ENCODE measurements around the gene EOLA1.
A peak's percentile ranks its signal among the peaks of the same experiment; 100 is the strongest.
"Not testable (repeated sequence)": the region's sequence is repeated elsewhere in the genome, so short reads cannot be mapped to it uniquely, and the experiment has no call there.

The EOLA1 gene

DNA sequence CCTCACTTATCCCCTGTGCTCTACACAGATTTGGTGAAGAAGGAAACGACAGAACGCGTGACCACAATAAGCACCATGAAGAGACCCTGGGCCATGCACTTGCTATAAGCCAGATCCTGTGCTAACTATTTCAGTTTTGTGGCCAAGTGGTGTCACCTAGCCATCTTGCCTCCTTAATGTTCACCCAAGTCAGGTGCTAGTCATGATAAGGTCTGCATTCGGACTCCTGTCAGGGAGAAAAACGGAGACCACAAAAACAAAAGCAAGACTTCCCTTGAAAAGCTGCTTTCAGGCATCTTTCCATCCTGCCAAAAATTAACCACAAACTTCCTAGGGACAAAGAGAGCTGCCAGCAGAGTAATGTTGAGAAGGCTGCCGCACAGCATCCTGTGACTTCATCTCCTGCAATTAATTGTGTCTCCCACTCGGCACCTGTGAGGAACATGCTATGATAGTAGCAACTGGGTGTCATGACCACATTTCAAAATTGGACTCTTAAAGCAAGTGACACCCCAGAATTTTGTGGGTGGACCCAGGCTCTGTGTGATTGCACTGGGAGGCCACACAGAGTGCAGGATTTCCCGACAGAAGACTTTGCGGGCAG lies 26.9 kb upstream of the EOLA1 start:
- peak; percentile 21 for DNase-seq (ENCODE audit: low spot score)

DNA sequence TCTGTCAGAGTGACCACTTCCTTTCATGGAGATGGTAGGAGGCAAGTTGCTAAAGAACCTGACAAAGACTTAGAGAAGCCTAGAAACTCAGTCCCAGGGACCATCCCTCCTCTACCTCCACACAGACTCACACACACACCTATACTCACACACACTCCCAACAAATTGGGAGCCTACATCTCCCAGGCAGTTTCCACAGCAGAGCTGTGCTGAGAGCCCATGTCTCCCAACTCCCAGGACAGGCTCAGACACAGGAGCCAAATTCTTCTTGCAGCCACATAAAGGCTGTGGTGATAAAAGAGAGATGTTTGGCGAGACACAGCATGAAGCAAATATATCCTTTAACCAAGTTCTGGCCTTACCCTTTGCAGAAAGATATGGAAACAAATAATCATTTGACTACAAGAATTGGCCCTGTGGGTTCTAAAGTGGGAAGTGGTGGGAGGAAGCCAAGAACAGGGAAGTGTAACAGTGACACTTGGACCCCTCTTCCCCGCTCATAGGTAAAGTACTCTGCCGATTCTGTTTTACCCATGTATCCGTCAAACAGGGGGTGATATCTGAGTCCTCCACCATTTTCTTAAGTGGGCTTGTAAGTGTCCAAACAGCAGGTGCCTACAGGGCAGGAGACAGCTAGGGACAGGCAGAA lies 24.7 kb upstream of the EOLA1 start:
- no peak for DNase-seq (ENCODE audit: low spot score)

DNA sequence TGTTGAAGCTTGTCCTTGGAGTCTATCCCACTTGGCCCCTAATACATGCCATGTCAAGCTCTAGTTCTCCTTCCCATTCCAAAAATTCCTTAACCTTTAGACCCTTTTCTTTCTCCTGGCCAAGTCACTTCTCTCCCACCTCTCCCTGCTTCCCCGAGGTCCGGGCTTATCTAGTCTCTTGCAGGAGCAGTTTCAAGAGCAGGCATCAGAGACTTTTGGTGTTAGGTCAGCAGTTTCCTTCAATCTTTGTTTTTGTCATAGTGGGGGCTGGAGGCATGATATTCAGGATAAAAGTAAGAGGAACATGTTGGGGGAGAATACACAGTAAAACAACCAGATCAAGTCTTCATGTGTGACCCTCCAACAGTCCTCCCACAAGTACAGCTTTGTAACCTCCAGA lies 24.2 kb upstream of the EOLA1 start:
- no peak for DNase-seq (ENCODE audit: low spot score)

DNA sequence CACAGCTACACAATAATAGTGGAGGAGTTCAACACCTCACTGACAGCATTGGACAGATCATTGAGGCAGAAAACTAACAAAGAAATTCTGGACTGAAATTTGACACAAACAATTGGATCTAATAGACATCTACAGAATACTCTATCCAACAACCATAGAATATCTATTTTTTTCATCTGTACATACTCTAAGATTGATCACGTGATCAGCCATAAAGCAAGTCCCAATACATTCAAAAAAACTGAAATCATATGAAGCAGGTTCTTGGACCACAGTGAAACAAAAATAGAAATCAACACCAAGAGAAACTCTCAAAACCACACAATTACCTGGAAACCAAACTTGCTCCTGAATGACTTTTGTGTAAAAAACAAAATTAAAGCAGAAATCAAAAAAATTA lies 23.5 kb upstream of the EOLA1 start:
- DNase-seq (ENCODE audit: low spot score) = no peak

DNA sequence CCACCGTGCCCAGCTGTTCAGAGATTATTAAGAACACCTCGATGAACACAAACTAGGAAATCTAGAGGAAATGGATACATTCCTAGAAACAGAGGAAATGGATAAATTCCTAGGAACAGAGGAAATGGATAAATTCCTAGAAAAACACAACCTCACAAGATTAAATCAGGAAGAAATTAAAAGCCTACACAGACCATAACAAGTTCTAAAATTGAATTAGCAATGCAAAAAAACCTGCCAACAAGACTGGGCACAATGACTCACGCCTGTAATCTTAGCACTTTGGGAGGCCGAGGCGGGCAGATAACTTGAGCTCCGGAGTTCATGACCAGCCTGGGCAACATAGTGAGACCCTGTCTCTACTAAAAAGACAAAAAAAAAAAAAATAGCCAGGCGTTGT lies 22.6 kb upstream of the EOLA1 start:
- DNase-seq (ENCODE audit: low spot score) = no peak

DNA sequence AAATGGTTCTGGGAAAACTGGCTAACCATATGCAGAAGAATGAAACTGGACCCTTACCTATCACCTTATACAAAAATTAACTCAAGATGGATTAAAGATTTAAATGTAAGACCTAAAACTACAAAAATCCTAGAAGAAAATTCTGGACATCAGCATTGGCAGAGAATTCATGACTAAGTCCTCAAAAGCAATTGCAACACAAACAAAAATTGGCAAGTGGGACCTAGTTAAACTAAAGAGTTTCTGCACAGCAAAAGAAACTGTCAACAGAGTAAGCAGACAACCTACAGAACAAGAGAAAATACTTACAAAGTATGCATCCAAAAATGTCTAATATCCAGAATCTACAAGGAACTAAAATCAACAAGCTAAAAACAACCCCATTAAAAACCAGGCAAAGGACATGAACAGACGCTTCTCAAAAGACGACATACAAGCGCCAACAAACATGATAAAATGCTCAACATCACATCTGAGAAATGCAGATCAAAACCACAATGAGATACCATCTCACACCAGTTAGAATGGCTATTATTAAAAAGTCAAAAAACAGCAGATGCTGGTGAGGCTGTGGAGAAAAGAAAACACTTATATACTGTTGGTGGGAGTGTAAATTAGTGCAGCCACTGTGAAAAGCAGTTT lies 20.1 kb upstream of the EOLA1 start:
- DNase-seq (ENCODE audit: low spot score) = peak; percentile 28

DNA sequence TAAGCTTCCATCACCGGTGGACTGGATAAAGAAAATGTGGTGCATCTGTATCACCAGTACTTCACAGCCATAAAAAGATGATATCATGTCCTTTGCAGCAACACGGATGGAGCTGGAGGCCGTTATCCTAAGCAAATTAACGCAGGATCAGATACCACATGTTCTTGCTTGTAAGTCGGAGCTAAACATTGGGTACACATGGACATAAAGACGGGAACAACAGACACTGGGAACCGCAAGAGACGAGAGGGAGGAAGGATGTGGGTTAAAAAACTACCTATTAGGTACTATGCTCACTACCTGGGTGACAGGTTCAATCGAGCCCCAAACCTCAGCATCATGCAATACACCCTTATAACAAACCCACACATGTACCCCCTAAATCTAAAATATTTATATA lies 19.4 kb upstream of the EOLA1 start:
- DNase-seq (ENCODE audit: low spot score) = peak; percentile 46

DNA sequence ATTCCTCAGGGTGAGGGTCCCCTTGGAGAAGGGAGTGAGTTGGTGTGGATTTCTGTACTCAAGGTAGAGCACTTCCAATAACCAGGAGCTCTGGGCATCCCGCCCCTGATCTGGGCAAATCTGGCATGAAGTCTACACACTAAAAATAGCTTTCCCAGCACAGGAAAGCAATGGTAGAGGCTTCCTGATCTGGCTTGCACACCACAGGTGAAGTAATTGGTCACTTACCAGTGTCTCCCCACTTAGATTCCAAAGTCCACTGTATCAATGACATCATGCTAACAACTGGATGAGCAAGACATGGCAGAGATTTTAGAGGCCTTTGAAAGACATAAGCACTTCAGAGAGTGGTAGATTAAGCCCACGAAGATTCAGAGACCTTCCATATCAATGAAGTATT lies 17.9 kb upstream of the EOLA1 start:
- DNase-seq (ENCODE audit: low spot score) = no peak

DNA sequence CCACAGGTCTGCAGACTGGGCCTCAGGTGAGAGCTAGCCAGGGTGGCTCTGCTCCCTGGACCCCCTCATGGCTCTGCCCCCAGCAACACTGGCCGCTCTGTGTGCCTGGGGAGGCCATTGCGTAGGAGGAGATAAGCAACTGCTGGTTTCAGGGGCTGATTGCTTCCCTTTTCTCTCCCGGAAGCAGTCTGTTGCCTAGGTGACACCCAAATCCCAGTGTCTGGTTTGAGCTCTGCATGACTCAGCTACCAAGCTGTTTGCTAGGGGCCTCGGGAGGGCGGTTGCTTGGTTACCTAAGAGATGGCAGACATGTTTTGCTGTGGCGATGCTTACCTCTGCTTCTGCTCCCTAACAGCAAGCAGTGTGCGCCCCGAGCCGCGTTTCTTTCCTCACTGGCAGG lies 15.4 kb upstream of the EOLA1 start:
- peak; percentile 85 for DNase-seq (ENCODE audit: low spot score)

DNA sequence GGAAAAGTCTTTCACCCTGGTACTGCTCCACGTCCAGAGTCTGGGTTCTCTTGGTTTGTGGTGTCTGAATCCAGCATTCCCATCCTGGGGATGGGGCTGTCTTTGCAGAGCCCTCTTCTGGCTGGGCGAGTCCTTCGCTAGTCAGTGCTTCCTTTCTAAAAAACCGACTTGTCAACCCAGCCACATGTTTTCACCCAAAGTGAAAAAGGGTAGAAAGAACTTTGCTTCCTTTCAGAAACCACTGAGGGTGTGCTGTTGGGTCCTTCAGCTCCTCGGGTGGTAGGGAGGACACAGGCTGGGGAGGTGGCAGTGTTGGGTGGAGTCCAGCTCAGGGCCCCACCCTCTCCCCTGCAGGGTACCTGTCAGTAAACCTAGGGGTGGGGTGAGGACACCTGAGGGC lies 14.9 kb upstream of the EOLA1 start:
- DNase-seq (ENCODE audit: low spot score) = peak; percentile 70

DNA sequence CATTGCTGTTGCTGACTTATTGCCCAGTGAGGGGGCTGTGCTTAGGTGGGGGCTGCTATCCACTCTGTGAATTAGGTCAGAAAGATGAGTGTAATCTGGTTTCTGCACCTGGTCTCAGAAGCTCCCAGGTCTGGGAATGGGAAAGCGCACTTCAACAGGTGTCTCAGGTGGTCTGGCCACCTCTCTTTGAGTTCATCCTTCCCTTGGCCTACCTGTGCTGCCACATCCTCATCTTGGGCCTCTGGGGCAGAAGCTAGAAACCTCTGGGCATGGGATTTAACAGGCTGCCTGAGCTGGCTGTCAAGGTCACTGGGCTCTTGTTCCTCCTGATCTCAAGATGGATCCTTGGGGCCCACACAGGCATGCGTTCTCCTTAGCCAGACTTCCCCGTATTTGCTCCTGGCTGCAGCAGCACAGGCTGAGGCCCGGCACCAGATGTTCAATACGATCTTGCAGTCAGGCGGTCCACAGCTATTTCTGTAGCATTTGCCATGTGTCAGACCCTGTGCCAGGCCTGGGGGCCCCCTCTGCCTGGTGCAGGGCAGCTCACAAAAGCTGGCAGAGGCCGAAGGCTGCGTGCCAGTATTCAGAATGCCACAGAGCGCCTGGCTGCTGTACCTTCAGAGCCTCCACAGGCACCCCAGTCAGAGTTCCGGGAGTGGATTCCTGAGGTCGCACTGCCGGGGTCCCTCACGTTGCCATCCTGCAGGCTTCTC lies 14.3 kb upstream of the EOLA1 start:
- DNase-seq (ENCODE audit: low spot score) = not testable (repeated sequence)

DNA sequence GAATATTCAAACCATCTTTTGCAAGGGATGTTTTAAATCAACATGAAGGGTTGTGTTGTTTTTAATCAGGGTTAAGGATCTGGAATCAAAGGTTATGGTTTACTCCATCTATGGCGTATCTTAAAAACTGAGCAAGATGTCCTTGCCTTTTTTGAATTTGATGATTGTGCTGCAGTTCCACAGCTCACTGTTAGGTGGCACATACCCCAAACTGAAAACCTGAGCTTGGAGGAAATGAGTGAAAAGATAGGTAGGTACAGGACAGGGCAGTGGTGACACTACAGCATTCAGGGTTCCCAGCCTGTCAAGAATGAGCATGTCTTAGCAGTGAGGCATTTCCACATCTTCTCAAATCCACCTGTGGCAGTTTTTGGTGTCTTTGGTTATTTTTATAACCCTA lies 13.1 kb upstream of the EOLA1 start:
- peak; percentile 73 for DNase-seq (ENCODE audit: low spot score)

DNA sequence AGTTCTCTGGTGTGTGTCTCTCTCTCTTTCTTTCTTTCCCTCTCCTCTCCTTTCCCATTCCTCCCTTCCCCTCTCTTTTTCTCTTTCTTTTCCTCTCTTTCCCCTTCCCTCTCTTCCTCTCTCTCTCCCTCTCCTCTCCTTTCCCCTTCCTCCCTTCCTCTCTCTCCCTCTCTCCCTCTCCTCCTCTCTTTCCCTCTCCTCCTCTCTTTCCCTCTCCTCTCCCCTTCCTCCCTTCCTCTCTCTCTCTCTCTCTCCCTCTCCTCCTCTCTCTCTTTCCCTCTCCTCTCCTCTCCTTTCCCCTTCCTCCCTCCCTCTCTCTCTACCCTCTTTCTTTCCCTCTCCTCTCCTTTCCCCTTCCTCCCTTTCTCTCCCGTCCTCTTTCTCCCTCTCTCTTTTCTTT lies 12.4 kb upstream of the EOLA1 start:
- no peak for DNase-seq (ENCODE audit: low spot score)

DNA sequence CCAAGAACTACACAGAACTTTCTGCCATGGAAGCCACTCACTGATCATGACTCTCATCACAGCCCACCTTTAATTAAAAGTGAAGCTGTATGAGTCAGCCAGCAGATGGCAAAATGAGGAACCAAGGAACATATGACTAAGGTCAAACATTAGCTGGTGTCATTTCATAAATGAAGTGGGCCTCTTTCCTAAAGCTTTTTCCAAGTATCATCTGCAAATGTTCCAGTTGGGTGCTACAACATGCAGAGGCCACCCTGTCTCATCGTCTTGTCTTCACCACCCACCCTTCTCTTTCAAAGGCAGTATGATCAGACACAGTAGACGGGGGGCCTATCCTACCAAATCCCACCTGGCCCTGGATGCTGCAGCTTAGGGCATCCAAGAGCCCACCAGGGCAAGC lies 9.2 kb upstream of the EOLA1 start:
- no peak for DNase-seq (ENCODE audit: low spot score)

DNA sequence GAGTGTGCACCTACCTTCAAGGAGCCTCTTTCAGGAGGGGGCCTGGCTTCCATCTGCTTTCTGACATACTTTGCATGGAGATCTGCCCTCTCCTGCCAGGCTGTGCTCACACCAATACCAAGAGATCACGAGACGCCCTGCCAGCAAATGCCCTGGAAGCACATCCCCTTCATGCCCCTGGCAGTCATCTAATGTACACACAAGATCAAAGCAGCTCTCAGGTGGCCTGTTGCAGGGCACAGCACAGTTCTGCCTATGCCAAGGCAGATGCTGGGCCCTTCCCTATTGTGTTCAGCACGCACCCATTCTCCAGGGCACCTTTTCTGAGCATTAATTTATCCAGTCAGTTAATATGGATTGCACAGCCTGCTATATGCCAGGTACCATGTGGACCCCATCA lies 7.9 kb upstream of the EOLA1 start:
- DNase-seq (ENCODE audit: low spot score) = not testable (repeated sequence)

DNA sequence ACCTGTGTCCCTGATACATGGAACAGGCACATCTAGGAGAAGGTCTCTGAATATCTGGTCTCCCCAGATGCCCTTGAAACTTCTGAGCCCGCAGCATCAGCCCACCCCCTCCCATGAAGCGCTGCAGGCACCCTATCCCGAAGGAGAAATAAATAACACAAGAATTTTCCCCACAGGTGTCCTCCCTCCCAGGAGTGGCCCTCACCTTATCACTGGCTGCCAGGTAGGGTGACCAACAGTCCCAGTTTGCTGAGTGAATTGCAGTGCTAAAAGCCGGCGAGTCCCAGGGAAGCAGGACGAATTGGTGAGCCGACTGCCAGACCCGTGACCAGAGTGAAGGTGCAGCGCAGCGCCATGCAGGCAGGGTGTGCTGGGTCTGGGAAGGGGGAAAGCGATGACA lies 6.8 kb upstream of the EOLA1 start:
- not testable (repeated sequence) for DNase-seq (ENCODE audit: low spot score)

DNA sequence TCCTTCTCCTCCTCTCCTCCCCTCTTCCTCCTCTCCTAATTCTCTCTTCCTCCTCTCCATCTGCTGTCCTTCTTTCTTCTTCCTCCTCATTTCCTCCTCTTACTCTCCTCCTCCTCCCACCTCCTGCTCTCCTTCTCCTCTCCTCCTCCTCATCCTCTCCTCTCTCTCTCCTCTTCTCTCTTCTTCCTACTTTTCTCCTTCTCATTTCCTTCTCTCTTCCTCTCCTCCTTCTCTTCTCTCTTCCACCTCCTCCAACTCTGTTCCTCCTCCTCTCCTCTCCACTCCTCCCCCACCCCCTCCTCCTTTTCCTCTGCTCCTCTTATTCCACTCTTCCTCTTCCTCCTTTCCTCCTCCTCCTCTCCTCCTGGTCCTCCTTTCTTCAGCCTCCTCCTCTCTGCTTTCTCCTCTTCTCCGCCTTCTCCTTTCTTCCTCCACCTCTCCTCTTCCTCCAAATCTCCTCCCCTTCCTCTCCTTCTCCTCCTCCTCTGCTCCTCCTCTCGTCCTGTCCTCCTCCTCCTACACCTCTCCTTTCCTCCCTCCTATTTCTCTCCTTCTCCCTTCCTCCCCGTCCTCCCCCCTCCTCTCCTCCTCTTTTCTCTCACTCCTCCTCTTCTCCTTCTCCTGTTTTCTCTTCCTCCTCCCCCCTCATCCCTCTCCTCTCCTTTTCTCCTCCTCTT lies 5.7 kb upstream of the EOLA1 start:
- not testable (repeated sequence) for DNase-seq (ENCODE audit: low spot score)

DNA sequence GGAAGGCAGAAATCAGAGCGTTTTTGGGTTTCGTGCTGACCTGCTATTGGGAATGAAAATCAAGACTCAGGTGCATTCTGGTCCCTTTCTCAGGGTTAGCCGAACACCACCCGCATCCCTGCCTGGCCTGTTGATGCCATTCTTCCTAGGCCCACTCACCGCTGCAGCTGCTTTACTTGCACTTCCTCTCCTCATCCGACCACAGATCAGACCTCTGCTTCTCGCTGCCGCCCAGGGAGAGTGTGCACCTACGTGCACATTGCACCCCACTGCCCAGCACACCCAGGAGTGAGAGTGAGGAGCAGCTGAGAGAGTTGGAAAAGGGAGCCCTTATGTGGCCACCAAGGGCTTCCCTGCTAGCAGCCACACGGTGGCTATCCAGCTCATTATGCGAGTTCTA lies 3.3 kb upstream of the EOLA1 start:
- DNase-seq (ENCODE audit: low spot score) = not testable (repeated sequence)

DNA sequence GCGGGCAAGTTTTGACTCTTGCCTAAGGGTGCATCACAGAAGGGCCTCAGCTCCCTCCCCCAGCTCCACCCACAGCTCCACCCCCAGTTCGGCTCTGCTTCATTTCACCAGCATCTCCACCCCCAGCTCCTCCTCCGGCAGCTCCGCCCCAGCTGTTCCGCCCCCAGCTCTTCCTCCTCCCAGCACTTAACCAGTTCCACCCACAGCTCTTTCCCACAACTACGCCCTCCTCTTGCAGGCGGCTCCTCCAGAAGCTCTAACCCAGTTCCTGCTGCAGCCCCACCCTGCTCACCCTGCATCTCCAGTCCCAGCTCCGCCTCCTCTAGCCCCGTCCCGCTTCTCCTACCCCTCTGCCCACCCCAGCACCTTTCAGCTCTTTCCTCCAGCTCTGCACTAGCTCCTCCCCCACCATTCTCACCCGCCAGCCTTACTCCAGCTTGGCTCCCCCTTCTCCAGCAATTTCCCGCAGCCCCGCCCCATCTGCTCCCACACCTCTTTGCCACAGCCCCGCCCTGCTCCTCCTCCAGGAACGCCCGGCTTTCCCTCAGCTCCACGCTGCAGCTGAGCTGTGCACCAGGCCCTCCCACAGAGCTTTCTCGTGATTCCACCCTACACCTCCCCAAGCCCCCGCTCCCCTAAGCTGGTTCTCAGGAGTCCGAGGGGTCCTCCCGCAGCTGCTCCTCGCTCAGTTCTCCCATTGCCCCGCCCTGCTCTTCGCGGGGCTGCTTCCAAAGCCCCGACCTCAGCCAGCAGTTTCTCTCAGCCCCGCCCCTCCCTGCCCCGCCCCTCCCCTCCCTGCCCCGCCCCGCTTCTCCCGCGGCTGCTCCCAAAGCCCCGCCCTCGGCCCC lies 1.3 kb upstream of the EOLA1 start:
- DNase-seq (ENCODE audit: low spot score) = peak; percentile 92

DNA sequence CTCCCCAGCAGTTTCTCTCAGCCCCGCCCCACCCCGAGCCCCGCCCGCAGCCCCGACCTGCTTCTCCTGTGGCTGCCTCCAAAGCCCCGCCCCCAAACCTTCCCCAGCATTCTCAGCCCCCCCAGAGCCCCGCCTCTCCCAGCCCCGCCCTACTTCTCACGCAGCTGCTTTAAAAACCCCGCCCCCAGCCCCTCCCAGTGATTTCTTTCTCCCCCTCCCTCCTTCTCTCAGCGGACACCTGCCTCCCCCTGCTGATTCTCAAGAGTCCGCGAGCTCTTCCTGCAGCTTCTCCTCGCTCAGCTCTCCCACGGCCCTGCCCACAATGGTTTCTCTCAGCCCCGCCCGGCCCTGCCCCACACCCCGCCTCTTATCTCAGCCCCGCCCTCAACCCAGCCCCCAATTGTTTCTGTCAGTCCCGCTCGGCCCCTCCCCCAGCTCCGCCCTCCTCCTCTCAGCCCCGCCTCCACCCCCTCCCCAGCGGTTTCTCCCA lies 636 bp upstream of the EOLA1 start:
- peak; percentile 89 for DNase-seq (ENCODE audit: low spot score)

DNA sequence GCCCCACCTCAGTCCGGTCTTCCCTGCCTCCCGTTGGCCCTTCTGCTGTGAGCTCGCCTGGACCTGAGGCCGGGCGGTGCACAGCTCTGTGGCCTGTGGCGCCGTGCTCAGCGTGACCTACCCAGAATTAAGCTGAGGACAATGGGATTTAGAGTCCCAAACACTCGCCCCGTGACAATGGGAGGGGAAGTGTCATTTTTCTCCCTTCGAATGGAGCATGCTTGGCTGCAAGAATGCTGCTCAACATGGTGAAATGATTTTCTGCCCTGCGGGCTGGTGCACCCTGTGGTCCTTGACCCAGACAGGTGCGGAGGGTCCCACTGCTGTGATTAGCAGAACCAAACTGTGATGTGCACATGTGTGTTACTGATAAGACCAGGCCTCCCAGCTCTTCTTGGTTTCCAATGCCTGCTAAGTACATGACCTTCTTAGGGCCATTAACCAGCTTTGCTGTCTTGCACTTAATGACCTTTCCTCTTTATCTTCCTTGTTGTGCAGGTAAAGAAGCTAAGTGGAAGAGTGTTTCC lies 772 bp downstream of the EOLA1 start:
- no peak for DNase-seq (ENCODE audit: low spot score)

Measured in CD4-positive, alpha-beta T cell treated with Interleukin-2 at 100 ng/mL for 4 hours (primary cell).